ENCODE measurements around the gene EDNRA.

DNA sequence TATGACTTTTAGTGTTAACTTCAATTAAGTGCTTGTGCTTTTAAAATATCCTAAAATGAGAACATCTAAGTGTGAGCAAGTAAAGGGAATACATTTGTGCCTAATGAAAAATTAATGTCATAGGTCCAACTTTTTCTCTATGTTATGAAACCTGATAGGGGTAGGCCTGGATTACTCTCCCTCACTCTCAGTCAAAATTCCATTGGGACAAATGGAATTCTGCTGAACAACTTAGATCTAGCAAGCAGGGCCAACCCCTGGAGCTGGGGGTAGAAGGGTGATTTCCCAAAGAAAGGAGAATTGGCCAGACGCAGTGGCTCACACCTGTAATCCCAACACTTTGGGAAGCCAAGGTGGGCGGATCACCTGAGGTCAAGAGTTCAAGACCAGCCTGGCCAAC is 67.4 kb downstream of the EDNRA start:
- no peak for TF ChIP-seq RARB (CRISPR knock-in tag; IDR thresholded peaks at IDR 0.05)
- no peak for TF ChIP-seq PPARA (CRISPR knock-in tag; IDR thresholded peaks at IDR 0.05; ENCODE audit: borderline replicate concordance)
- no peak for TF ChIP-seq ESRRG (CRISPR knock-in tag; IDR thresholded peaks at IDR 0.05)
